ENCODE results near the gene CNKSR1.

The CNKSR1 gene

DNA sequence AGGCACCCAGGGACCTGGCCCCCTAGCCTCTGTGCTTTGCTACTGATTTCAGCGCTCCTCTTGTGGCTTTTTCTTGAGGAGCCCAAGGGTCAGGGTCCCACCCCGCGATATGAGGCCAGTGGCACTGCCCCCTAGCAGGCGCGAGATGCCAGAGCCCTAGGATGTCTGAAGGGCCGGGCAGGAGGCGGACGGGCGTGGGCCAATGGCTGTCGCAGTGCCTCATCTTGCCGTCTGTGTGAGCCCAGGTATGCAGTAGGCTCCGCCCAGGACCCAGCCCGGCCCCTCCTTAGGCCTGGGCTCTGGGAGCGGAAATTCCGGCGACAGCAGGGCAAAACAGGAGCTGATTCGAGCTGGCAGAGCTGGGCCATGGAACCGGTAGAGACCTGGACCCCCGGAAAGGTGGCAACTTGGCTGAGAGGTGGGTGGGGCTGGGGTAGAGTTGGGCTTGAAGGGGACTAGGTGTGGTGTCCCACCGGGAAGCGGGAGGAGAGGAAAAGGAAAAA, at the start of gene CNKSR1:
Gene CNKSR1 (plus strand): TSS at position 310 of the 503 bp plus-strand sequence. CDS start 57 bp downstream, at position 367.
- no peak for DNase-seq

DNA sequence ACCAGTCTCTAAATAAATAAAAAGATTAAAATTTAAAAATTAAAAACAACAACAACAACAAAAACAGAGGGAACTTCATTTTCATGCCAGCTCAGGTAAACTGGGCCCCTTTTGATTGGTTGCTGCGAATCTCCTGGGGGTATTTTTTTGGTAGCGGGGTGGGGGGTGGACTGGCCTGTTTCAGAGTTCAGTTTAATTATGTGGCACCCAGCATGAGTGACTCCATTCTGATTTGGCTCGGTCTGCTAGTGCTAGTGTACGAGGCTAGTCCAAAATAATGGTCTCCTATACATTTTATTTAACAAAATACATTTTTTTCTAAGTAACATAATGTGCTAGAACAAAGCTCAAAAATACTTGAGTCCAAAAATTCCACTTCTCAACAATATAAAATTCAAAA, 47.5 kb upstream of the CNKSR1 start:
- DNase-seq = no peak

- DNase-seq = no peak
Observed at GRCh38 chr1:26130695-26131094, 46.6 kb upstream of the CNKSR1 start.

DNA sequence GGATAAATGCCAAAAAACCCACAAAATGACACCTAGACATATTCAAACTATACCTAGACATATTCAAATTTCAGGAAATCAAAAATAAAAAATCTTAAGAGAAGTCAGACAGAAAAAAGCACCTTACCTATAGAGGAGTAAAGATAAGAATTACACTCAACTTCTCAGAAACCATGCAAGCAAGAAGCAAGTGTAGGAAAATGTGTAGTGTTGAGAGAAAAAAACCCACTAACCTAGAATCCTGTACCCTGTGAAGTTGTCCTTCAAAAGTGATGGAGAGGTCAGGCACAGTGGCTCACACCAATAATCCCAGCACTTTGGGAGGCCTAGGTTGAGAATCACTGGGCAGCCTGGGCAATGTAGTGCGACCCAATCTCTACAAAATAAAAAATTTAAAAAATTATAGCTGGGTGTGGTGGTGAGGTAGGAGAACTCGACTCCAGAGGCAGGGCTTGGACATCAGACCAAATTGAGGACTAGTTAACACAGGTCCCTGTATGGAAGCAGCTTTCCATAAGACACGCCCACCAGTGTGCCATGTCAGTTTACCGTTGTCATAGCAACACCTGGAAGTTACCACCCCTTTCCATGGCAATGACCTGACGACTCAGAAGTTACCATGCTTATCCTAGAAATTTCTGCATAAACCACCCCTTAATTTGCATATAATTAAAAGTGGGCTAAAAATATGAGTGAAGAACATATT, 45.0 kb upstream of the CNKSR1 start:
- no peak for DNase-seq

DNA sequence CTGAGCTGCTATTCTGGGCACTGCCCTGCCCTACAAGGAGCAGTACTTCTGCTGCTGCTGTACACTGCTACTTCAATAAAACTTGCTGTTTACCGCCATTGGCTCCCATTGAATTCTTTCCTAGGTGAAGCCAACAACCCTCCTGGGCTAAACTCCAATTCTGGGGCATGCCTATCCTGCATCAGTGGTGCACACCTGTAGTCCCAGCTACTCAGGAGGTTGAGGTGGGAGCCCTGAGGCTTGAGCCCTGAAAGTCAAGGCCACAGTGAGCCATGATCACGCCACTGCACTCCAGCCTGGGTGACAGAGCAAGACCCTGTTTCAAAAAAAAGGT, 44.5 kb upstream of the CNKSR1 start:
- DNase-seq = no peak

DNA sequence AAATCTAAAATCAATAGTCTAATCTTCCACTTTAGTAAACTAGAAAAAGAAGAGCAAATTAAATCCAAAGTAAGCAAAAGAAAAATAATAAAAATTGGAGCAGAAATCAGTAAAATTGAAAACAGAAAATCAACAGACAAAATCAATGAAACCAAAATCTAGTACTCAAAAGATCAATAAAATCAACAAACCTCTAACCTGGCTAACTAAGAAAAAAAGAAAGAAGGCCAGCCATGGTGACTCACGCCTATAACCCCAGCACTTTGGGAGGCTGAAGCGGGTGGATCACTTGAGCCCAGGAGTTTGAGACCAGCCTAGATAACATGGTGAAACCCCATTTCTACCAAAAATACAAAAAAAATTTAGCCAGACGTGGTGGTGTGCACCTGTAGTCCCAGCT, 42.8 kb upstream of the CNKSR1 start:
- no peak for DNase-seq

GRCh38 chr1:26138974-26139558, 38.2 kb upstream of the CNKSR1 start:
- DNase-seq = no peak

- no peak for DNase-seq
Observed at GRCh38 chr1:26142159-26142558, 35.1 kb upstream of the CNKSR1 start.

GRCh38 chr1:26145041-26145959, 32.0 kb upstream of the CNKSR1 start:
- peak; percentile 62 for DNase-seq

DNA sequence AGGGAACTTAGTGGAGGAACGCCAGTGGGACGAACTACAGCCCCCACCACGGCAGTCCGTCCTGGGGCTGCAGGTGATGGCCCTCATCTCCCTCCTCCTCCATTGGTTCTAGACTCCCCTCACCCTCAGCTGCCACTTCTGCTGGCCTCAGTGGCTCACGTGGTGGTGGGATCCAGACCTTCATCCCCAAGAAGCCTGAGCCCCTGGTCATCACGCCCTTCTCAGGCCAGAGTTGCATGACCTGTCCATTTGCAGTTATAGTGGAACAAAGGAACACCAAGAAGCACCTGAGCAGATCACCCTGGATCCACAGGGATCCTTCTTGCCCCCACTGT, 31.4 kb upstream of the CNKSR1 start:
- DNase-seq = no peak

GRCh38 chr1:26148887-26149286, 28.4 kb upstream of the CNKSR1 start:
- DNase-seq = no peak

DNA sequence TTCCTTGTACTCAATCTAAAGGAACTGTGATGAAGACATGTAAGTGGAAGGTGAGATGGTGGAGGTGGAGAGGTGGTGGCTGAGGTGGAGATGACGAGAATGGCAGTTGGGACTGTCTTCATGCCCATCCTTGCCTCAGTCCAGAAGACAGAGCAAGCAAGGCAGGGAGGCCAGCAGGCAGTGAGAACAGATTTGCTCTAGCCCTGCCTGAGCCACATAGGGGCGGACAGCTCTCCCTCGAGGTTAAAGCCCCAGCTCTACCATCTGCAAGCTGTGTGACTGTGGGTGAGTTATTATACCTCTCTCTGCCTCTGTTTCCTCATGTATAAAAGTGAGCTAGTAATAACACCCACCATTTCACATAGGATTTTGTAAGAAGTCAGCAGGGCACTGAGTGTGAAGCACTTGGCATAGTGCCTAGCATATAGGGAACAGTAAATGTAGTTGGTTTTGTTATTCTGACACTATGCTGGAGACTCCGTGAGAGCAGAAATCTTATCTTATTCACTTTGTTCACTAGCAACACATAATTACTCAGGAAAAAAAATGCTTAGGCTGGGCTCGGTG, 23.2 kb upstream of the CNKSR1 start:
- DNase-seq = no peak

GRCh38 chr1:26154750-26155149, 22.5 kb upstream of the CNKSR1 start:
- no peak for DNase-seq

- DNase-seq = no peak
Observed at GRCh38 chr1:26155370-26156284, 21.7 kb upstream of the CNKSR1 start.

DNA sequence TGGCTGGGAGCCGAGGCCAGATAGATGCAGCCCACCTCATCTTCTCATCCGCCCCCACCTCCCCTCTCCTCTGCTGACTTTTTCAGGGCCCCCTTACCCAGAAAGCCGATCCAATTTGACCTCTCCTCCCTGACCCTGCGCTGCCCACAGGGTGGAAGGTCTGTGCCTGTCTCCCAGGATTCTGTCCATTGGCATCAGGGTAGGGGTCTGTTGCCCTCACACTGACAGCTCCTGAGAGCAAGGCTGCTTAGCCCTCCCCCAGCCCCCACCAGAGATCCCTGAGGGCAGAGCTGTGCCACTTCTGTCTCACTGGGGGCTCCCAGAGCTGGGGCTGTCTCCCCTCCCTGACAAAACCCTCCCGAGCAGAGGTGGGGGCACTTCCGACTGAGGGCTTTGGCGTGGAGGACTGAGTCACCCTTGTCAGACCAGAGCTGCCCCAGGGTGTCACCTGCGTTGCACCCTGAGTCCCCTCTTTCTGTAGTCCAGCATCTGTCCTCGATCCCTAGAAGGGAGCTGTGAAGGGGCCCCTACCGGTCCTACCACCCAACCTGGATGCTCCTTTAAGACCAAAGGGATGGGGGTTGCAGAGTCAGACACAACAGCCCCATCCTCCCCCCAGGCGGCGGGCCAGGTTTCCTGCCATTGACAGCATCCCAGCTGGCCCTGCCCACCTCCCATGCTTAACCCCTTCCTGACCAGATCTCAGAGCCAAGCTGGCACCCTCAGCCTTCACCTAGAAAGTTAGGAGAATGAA, 20.8 kb upstream of the CNKSR1 start:
- DNase-seq = no peak

DNA sequence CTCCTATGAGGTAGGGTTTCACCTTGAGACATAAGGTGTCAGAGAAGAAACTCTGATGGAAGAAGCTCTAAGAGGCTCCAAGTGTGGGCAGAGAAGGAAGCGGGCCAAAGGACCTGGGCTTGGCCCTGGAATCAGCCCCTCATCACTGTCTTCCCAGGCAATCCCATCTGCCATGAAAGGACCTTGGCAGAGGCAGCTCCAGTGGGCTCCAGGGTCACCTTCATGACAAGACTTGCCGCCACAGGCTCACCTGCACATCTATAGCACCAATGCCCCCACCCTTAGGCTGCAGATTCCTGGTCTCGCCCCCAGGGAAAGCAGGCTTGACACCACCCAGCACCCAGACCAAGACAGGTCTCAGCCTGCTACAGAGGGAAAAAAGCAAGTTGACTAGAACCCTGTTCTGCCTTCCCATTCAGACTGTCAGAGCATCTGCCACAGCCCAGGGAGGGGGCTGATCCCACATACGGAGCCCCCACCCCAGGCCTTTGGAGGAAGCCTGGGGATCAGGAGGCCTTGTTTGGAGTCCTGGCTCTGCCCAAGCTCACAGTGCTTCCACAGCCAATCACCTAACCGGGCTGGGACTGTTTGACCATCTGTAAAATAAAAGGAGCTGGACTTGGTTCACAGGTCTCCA, 18.9 kb upstream of the CNKSR1 start:
- no peak for DNase-seq

DNA sequence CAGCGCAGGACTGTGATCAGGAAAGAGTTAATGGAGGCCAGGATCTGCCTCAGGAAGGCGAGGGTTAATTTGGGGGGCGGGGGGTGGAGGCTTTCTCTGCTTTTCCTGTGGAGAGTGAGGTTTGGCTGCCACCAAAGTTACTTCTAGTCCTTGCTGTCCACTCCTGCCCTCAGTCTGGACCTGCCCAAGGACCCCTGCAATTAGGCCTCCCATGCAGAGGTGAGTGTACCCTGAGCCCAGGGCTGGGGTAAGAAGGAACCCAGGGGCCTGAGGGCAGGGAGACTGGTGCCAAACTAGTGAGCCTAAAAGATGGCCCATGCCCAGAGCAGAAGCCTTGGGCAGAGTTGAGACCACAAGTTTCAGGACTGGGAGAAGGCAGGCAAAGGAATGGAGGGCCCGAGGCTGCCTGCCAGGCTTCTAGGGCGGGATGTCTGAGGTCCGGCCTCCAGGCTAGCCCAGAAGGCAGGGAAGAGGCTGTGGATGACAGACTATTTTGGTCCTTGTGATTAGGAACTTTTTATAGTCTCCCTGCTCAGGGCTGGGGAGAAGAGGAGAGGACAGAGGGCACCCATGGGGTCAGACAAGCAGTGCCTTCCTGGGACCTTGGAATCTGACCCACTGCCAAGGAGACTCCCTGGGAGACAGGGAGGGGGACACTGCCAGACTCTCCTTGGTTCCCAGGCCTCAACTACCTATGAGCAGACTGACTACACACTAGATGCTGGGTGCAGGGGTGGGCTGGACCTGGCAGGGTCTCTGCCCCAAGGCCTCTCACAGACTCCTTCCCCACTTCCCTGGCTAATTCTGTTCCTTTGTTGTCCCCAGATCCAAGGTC, 18.2 kb upstream of the CNKSR1 start, which contains the start of gene FAM110D:
Gene FAM110D (plus strand): TSS at position 172 of the 835 bp plus-strand sequence. CDS start 2,213 bp downstream, outside the sequence.
- no peak for DNase-seq

DNA sequence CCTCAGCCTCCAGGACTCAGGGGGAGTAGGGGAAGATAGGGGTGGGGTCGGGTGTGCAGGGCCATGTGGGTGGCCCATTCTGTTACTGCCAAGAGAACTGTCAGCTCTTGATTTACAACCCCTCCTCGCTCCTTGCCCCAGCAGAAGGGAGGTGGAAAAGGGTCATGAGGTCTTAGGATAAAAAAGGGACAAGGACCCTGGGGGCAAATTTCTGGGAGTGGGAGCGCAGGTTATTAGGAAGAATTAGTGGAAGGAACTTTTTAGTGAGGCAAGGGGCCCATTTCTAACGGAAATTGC, 17.6 kb upstream of the CNKSR1 start:
- DNase-seq = no peak

GRCh38 chr1:26160527-26161414, 16.5 kb upstream of the CNKSR1 start:
- no peak for DNase-seq
